SK-N-SH treated with all-trans-retinoic acid at 6 μM for 48 hours (cell line): Measurements from ENCODE around the gene KCNJ16.

ENCODE experiments used
- CSDC2 ChIP-seq: fragments of 250-450 bp; sonication (Bioruptor Pico); IDR thresholded peaks from 2 replicates; pipeline ENCODE4 v1.5.0; 2020; ENCODE audit warnings: mild to moderate bottlenecking, moderate library complexity
- ESRRG ChIP-seq: fragments of 250-450 bp; sonication (Bioruptor Pico); IDR thresholded peaks from 2 replicates; pipeline ENCODE4 v1.6.1; 2021; ENCODE audit warnings: mild to moderate bottlenecking
- OSR1 ChIP-seq: fragments of 250-450 bp; sonication (Bioruptor Pico); IDR thresholded peaks from 2 replicates; pipeline ENCODE4 v1.8.0; 2022; ENCODE audit warnings: moderate library complexity, mild to moderate bottlenecking, inconsistent platforms
- PPARA ChIP-seq: fragments of 250-450 bp; sonication (Bioruptor Pico); IDR thresholded peaks from 2 replicates; pipeline ENCODE4 v1.5.0; 2020; ENCODE audit warnings: mild to moderate bottlenecking, borderline replicate concordance
- RARB ChIP-seq: fragments of 250-450 bp; sonication (Bioruptor Pico); IDR thresholded peaks from 2 replicates; pipeline ENCODE4 v1.8.0; 2021; ENCODE audit warnings: mild to moderate bottlenecking, moderate library complexity
- SNAI2 ChIP-seq: fragments of 250-450 bp; sonication (Bioruptor Pico); IDR thresholded peaks from 2 replicates; pipeline ENCODE4 v1.5.0; 2020; ENCODE audit warnings: mild to moderate bottlenecking, moderate library complexity
- TOX ChIP-seq: fragments of 250-450 bp; sonication (Bioruptor Pico); IDR thresholded peaks from 2 replicates; pipeline ENCODE4 v1.8.0; 2021; ENCODE audit warnings: mild to moderate bottlenecking, moderate library complexity, borderline replicate concordance
- ZC3H10 ChIP-seq: fragments of 250-450 bp; sonication (Bioruptor Pico); IDR thresholded peaks from 2 replicates; pipeline ENCODE4 v1.5.1; 2021; ENCODE audit warnings: mild to moderate bottlenecking, moderate library complexity
- ZFP3 ChIP-seq: fragments of 250-450 bp; sonication (Bioruptor Pico); IDR thresholded peaks from 2 replicates; pipeline ENCODE4 v1.5.0; 2020; ENCODE audit warnings: mild to moderate bottlenecking, moderate library complexity
- ZFP30 ChIP-seq: fragments of 450-650 bp; formaldehyde crosslinking; IDR thresholded peaks from 2 replicates; pipeline ENCODE4 v1.5.0; 2022; ENCODE audit warnings: mild to moderate bottlenecking, moderate library complexity
- ZNF8 ChIP-seq: fragments of 450-650 bp; formaldehyde crosslinking; IDR thresholded peaks from 2 replicates; pipeline ENCODE4 v1.5.0; 2020; ENCODE audit warnings: mild to moderate bottlenecking, moderate library complexity
- TF ChIP-seq, protein P1 (sequence below): fragments of 250-450 bp; sonication (Bioruptor Pico); IDR thresholded peaks from 2 replicates; pipeline ENCODE4 v1.5.1; 2021; ENCODE audit warnings: mild to moderate bottlenecking, moderate library complexity
- TF ChIP-seq, protein P2 (sequence below): fragments of 250-450 bp; sonication (Bioruptor Pico); IDR thresholded peaks from 2 replicates; pipeline ENCODE4 v1.5.0; 2020; ENCODE audit warnings: mild to moderate bottlenecking, moderate library complexity
- TF ChIP-seq, protein P3 (sequence below): fragments of 250-450 bp; sonication (Bioruptor Pico); IDR thresholded peaks from 2 replicates; pipeline ENCODE4 v1.8.0; 2020; ENCODE audit warnings: mild to moderate bottlenecking, moderate library complexity, borderline replicate concordance

DNA sequence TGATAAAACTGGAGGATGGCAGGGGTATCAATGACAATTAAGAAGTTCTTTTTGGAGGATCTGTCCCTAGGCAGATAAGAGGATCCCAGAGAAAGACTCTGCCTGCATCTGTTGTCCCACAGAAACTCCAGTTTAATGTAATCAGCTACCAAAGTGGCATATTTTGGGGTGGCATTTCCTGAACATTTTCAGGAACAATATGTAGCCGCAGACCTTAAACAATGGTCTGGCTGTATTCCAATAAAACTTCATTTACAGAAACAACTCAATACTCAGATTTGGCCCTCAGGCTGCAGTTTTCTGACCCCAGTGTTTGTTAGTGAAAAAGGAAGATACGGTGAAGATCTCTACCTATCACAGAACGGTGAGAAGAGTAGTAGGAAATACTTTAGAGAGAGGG is 46.1 kb downstream of the KCNJ16 start:
- no peak for TF ChIP-seq OSR1 (CRISPR knock-in tag)
- TF ChIP-seq ZC3H10, result no peak
- TF ChIP-seq, protein P1, sequence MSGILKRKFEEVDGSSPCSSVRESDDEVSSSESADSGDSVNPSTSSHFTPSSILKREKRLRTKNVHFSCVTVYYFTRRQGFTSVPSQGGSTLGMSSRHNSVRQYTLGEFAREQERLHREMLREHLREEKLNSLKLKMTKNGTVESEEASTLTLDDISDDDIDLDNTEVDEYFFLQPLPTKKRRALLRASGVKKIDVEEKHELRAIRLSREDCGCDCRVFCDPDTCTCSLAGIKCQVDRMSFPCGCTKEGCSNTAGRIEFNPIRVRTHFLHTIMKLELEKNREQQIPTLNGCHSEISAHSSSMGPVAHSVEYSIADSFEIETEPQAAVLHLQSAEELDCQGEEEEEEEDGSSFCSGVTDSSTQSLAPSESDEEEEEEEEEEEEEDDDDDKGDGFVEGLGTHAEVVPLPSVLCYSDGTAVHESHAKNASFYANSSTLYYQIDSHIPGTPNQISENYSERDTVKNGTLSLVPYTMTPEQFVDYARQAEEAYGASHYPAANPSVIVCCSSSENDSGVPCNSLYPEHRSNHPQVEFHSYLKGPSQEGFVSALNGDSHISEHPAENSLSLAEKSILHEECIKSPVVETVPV (CRISPR knock-in tag), result no peak
- no peak for TF ChIP-seq CSDC2 (CRISPR knock-in tag)
- no peak for TF ChIP-seq ZNF8 (CRISPR knock-in tag)
- TF ChIP-seq ESRRG (CRISPR knock-in tag), result no peak
- TF ChIP-seq, protein P2, sequence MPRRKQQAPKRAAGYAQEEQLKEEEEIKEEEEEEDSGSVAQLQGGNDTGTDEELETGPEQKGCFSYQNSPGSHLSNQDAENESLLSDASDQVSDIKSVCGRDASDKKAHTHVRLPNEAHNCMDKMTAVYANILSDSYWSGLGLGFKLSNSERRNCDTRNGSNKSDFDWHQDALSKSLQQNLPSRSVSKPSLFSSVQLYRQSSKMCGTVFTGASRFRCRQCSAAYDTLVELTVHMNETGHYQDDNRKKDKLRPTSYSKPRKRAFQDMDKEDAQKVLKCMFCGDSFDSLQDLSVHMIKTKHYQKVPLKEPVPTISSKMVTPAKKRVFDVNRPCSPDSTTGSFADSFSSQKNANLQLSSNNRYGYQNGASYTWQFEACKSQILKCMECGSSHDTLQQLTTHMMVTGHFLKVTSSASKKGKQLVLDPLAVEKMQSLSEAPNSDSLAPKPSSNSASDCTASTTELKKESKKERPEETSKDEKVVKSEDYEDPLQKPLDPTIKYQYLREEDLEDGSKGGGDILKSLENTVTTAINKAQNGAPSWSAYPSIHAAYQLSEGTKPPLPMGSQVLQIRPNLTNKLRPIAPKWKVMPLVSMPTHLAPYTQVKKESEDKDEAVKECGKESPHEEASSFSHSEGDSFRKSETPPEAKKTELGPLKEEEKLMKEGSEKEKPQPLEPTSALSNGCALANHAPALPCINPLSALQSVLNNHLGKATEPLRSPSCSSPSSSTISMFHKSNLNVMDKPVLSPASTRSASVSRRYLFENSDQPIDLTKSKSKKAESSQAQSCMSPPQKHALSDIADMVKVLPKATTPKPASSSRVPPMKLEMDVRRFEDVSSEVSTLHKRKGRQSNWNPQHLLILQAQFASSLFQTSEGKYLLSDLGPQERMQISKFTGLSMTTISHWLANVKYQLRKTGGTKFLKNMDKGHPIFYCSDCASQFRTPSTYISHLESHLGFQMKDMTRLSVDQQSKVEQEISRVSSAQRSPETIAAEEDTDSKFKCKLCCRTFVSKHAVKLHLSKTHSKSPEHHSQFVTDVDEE (CRISPR knock-in tag), result no peak
- TF ChIP-seq ZFP30 (CRISPR knock-in tag), result no peak
- TF ChIP-seq PPARA (CRISPR knock-in tag), result no peak
- no peak for TF ChIP-seq ZFP3 (CRISPR knock-in tag)
- TF ChIP-seq, protein P3, sequence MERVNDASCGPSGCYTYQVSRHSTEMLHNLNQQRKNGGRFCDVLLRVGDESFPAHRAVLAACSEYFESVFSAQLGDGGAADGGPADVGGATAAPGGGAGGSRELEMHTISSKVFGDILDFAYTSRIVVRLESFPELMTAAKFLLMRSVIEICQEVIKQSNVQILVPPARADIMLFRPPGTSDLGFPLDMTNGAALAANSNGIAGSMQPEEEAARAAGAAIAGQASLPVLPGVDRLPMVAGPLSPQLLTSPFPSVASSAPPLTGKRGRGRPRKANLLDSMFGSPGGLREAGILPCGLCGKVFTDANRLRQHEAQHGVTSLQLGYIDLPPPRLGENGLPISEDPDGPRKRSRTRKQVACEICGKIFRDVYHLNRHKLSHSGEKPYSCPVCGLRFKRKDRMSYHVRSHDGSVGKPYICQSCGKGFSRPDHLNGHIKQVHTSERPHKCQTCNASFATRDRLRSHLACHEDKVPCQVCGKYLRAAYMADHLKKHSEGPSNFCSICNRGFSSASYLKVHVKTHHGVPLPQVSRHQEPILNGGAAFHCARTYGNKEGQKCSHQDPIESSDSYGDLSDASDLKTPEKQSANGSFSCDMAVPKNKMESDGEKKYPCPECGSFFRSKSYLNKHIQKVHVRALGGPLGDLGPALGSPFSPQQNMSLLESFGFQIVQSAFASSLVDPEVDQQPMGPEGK (CRISPR knock-in tag), result no peak
- TF ChIP-seq TOX, result no peak
- TF ChIP-seq RARB (CRISPR knock-in tag), result no peak
- TF ChIP-seq SNAI2 (CRISPR knock-in tag), result no peak
